Jurkat, Clone E6-1 (cell line): ENCODE data around the gene SART3.
"Not testable (repeated sequence)": the region's sequence is repeated elsewhere in the genome, so short reads cannot be mapped to it uniquely, and the experiment has no call there.

ENCODE experiments used
- DNase-seq: peaks from one replicate; pipeline ENCODE4 v3.0.0-alpha.2; 2011; ENCODE audit warnings: low read depth, low spot score
- H3K4me3 ChIP-seq: 2 replicates; pipeline ENCODE4 v1.5.1; 2011; ENCODE audit warnings: mild to moderate bottlenecking, low read length, control low read depth, moderate library complexity

Gene SART3

GRCh38 chr12:108597559-108598471 is 36.8 kb upstream of the SART3 start, which contains the start of gene TMEM119:
Gene TMEM119, minus strand, starts transcription at chr12:108598084. Its CDS starts 5,701 bp downstream, at chr12:108592383.
- no peak for DNase-seq
- no peak within 1 kb of the TSS for H3K4me3 ChIP-seq

- DNase-seq: no peak
- no peak overlapping the region for H3K4me3 ChIP-seq
Measured at GRCh38 chr12:108596854-108597558, 36.0 kb upstream of the SART3 start.

GRCh38 chr12:108595711-108596647 is 35.0 kb upstream of the SART3 start:
- DNase-seq: no peak
- H3K4me3 ChIP-seq: no peak overlapping the region

- no peak overlapping the region for H3K4me3 ChIP-seq
- DNase-seq: no peak
Measured at GRCh38 chr12:108594960-108595710, 34.2 kb upstream of the SART3 start.

GRCh38 chr12:108594323-108594903 is 33.4 kb upstream of the SART3 start:
- DNase-seq: no peak
- no peak overlapping the region for H3K4me3 ChIP-seq

GRCh38 chr12:108592033-108592909 is 31.3 kb upstream of the SART3 start:
- DNase-seq: no peak
- H3K4me3 ChIP-seq: no peak overlapping the region

- no peak for DNase-seq
- H3K4me3 ChIP-seq: no peak overlapping the region
Measured at GRCh38 chr12:108591267-108591980, 30.5 kb upstream of the SART3 start.

GRCh38 chr12:108590463-108590862 is 29.5 kb upstream of the SART3 start:
- DNase-seq, H3K4me3 ChIP-seq: not testable (repeated sequence)

GRCh38 chr12:108589840-108590229 is 28.9 kb upstream of the SART3 start:
- no peak overlapping the region for H3K4me3 ChIP-seq
- DNase-seq: no peak

- no peak for DNase-seq
- no peak overlapping the region for H3K4me3 ChIP-seq
Measured at GRCh38 chr12:108589028-108589839, 28.3 kb upstream of the SART3 start.

GRCh38 chr12:108587826-108588225 is 26.9 kb upstream of the SART3 start:
- H3K4me3 ChIP-seq: no peak overlapping the region
- DNase-seq: no peak

GRCh38 chr12:108586306-108586705 is 25.3 kb upstream of the SART3 start:
- DNase-seq: no peak
- no peak overlapping the region for H3K4me3 ChIP-seq

GRCh38 chr12:108585864-108586263 is 24.9 kb upstream of the SART3 start:
- DNase-seq: no peak
- no peak overlapping the region for H3K4me3 ChIP-seq

- DNase-seq: no peak
Measured at GRCh38 chr12:108584456-108585065, 23.6 kb upstream of the SART3 start.

GRCh38 chr12:108583991-108584390 is 23.0 kb upstream of the SART3 start:
- H3K4me3 ChIP-seq: no peak overlapping the region
- DNase-seq: no peak

More at GRCh38 chr12:108584456-108585065, 23.6 kb upstream of the SART3 start:
- H3K4me3 ChIP-seq: no peak overlapping the region
